DMS53 treated with DMSO at 0.1 percent for 48 hours (cell line): ENCODE measurements around the gene ANK3.

ENCODE experiments used
- DNase-seq: peaks from one replicate; lab custom pipeline; 2025; ENCODE audit not compliant: unreplicated experiment; lab: John Stamatoyannopoulos, UW

Gene ANK3

GRCh38 chr10:60003651-60004523, 385.8 kb downstream of the ANK3 start:
- no peak for DNase-seq

GRCh38 chr10:60000747-60001146, 388.9 kb downstream of the ANK3 start:
- DNase-seq: no peak

GRCh38 chr10:59997827-59998525, 391.7 kb downstream of the ANK3 start:
- no peak for DNase-seq

GRCh38 chr10:59995862-59996261, 393.8 kb downstream of the ANK3 start:
- peak; percentile 42 for DNase-seq

- no peak for DNase-seq
Measured at GRCh38 chr10:59993931-59994330, 395.7 kb downstream of the ANK3 start.

GRCh38 chr10:59991661-59992060, 398.0 kb downstream of the ANK3 start:
- peak; percentile 98 for DNase-seq

GRCh38 chr10:59991117-59991516, 398.6 kb downstream of the ANK3 start:
- DNase-seq: peak; percentile 78

GRCh38 chr10:59985639-59986038, 404.0 kb downstream of the ANK3 start:
- DNase-seq: no peak

GRCh38 chr10:59984415-59984814, 405.3 kb downstream of the ANK3 start:
- no peak for DNase-seq

- DNase-seq: no peak
Measured at GRCh38 chr10:59980356-59980755, 409.3 kb downstream of the ANK3 start.

- DNase-seq: no peak
Measured at GRCh38 chr10:59977486-59977885, 412.2 kb downstream of the ANK3 start.

GRCh38 chr10:59976909-59977308, 412.8 kb downstream of the ANK3 start:
- no peak for DNase-seq
